Activated T-cell treated with anti-CD3 and anti-CD28 coated beads, Interleukin-2, amount 50 U/mL, for 24 hours (primary cell): ENCODE results near the gene RUBCN.

Source experiments
- DNase-seq: peaks from one replicate; pipeline ENCODE4 v3.0.0-alpha.2; 2020
- H3K27ac Mint-ChIP-seq: 2 replicates; pipeline ENCODE4 v1.8.0; 2020; ENCODE audit warnings: mild to moderate bottlenecking, mixed read lengths
- H3K27me3 Mint-ChIP-seq: 2 replicates; pipeline ENCODE4 v1.8.0; 2020; ENCODE audit warnings: mixed read lengths
- H3K36me3 Mint-ChIP-seq: 2 replicates; pipeline ENCODE4 v1.8.0; 2020; ENCODE audit warnings: low read depth, mixed read lengths
- H3K4me1 Mint-ChIP-seq: 2 replicates; pipeline ENCODE4 v1.8.0; 2020; ENCODE audit warnings: low read depth, mixed read lengths
- H3K4me3 Mint-ChIP-seq: 2 replicates; pipeline ENCODE4 v1.8.0; 2020; ENCODE audit warnings: mild to moderate bottlenecking, moderate library complexity, mixed read lengths
- H3K9me3 Mint-ChIP-seq: 2 replicates; pipeline ENCODE4 v1.8.0; 2020; ENCODE audit warnings: mixed read lengths

The RUBCN gene

GRCh38 chr3:197736491-197737318, at the start of gene RUBCN:
Gene RUBCN (minus strand): TSS chr3:197736904. CDS start chr3:197736719, 185 bp downstream.
- peaks cover 37% of the 10 kb centered on the region for H3K4me1 Mint-ChIP-seq
- peak within 1 kb of the TSS; percentile 96 for H3K27ac Mint-ChIP-seq
- peak within 1 kb of the TSS; percentile 89 for H3K4me3 Mint-ChIP-seq

GRCh38 chr3:197784019-197784585, 47.4 kb upstream of the RUBCN start:
- DNase-seq: no peak
- peak overlapping the region; percentile 76 for H3K27ac Mint-ChIP-seq
- H3K36me3 Mint-ChIP-seq: peaks cover 36% of the 10 kb centered on the region
- no peak overlapping the region for H3K4me3 Mint-ChIP-seq
- H3K4me1 Mint-ChIP-seq: peaks cover 12% of the 10 kb centered on the region
- no peaks in the 10 kb centered on the region for H3K9me3 Mint-ChIP-seq
- H3K27me3 Mint-ChIP-seq: no peaks in the 10 kb centered on the region

More at GRCh38 chr3:197736491-197737318, at the start of gene RUBCN:
- H3K27me3 Mint-ChIP-seq: no peaks in the 10 kb centered on the region
- peak; percentile 94 for DNase-seq
- H3K36me3 Mint-ChIP-seq: peaks cover 20% of the 10 kb centered on the region
- no peaks in the 10 kb centered on the region for H3K9me3 Mint-ChIP-seq

GRCh38 chr3:197782230-197782629, 45.5 kb upstream of the RUBCN start:
- no peaks in the 10 kb centered on the region for H3K9me3 Mint-ChIP-seq
- DNase-seq: no peak
- peak overlapping the region; percentile 37 for H3K27ac Mint-ChIP-seq
- peaks cover 53% of the 10 kb centered on the region for H3K36me3 Mint-ChIP-seq
- no peaks in the 10 kb centered on the region for H3K27me3 Mint-ChIP-seq
- H3K4me1 Mint-ChIP-seq: peaks cover 7% of the 10 kb centered on the region
- H3K4me3 Mint-ChIP-seq: no peak overlapping the region

- H3K36me3 Mint-ChIP-seq: peaks cover 80% of the 10 kb centered on the region
- no peak for DNase-seq
Observed at GRCh38 chr3:197775317-197775716, 38.6 kb upstream of the RUBCN start.

GRCh38 chr3:197761784-197762183, 25.1 kb upstream of the RUBCN start:
- Mint-ChIP-seq H3K36me3 (peaks cover 26% of the 10 kb centered on the region), H3K4me3 (no peak overlapping the region), H3K4me1 (no peaks in the 10 kb centered on the region), H3K9me3 (no peaks in the 10 kb centered on the region), H3K27me3 (no peaks in the 10 kb centered on the region), H3K27ac (no peak overlapping the region)
- DNase-seq: no peak

More at GRCh38 chr3:197775317-197775716, 38.6 kb upstream of the RUBCN start:
- Mint-ChIP-seq H3K4me3 (no peak overlapping the region), H3K27ac (no peak overlapping the region), H3K27me3 (no peaks in the 10 kb centered on the region), H3K4me1 (no peaks in the 10 kb centered on the region), H3K9me3 (no peaks in the 10 kb centered on the region)

- peaks cover 17% of the 10 kb centered on the region for H3K36me3 Mint-ChIP-seq
- no peaks in the 10 kb centered on the region for H3K27me3 Mint-ChIP-seq
Observed at GRCh38 chr3:197758512-197758911, 21.8 kb upstream of the RUBCN start.

GRCh38 chr3:197756704-197757103, 20.0 kb upstream of the RUBCN start:
- H3K9me3 Mint-ChIP-seq: no peaks in the 10 kb centered on the region
- peaks cover 12% of the 10 kb centered on the region for H3K36me3 Mint-ChIP-seq
- peaks cover 32% of the 10 kb centered on the region for H3K4me1 Mint-ChIP-seq

More at GRCh38 chr3:197758512-197758911, 21.8 kb upstream of the RUBCN start:
- Mint-ChIP-seq H3K9me3 (no peaks in the 10 kb centered on the region), H3K4me1 (peaks cover 17% of the 10 kb centered on the region), H3K27ac (no peak overlapping the region), H3K4me3 (no peak overlapping the region)
- no peak for DNase-seq

GRCh38 chr3:197753263-197753662, 16.6 kb upstream of the RUBCN start:
- peaks cover 52% of the 10 kb centered on the region for H3K4me1 Mint-ChIP-seq
- no peaks in the 10 kb centered on the region for H3K9me3 Mint-ChIP-seq
- H3K36me3 Mint-ChIP-seq: peaks cover 25% of the 10 kb centered on the region
- DNase-seq: no peak
- no peak overlapping the region for H3K4me3 Mint-ChIP-seq
- H3K27me3 Mint-ChIP-seq: no peaks in the 10 kb centered on the region
- peak overlapping the region; percentile 55 for H3K27ac Mint-ChIP-seq

More at GRCh38 chr3:197756704-197757103, 20.0 kb upstream of the RUBCN start:
- Mint-ChIP-seq H3K27ac (no peak overlapping the region), H3K4me3 (no peak overlapping the region), H3K27me3 (no peaks in the 10 kb centered on the region)
- no peak for DNase-seq

GRCh38 chr3:197752107-197752506, 15.4 kb upstream of the RUBCN start:
- H3K9me3 Mint-ChIP-seq: no peaks in the 10 kb centered on the region
- H3K36me3 Mint-ChIP-seq: peaks cover 21% of the 10 kb centered on the region
- no peaks in the 10 kb centered on the region for H3K27me3 Mint-ChIP-seq
- peaks cover 52% of the 10 kb centered on the region for H3K4me1 Mint-ChIP-seq
- H3K27ac Mint-ChIP-seq: peak overlapping the region; percentile 84
- peak overlapping the region; percentile 75 for H3K4me3 Mint-ChIP-seq
- no peak for DNase-seq

- Mint-ChIP-seq H3K4me3 (peak overlapping the region; percentile 88), H3K27ac (peak overlapping the region; percentile 95), H3K27me3 (no peaks in the 10 kb centered on the region), H3K9me3 (no peaks in the 10 kb centered on the region), H3K36me3 (peaks cover 14% of the 10 kb centered on the region), H3K4me1 (peaks cover 48% of the 10 kb centered on the region)
- peak; percentile 60 for DNase-seq
Observed at GRCh38 chr3:197750858-197751737, 14.4 kb upstream of the RUBCN start.

- peak; percentile 70 for DNase-seq
- Mint-ChIP-seq H3K4me1 (peaks cover 45% of the 10 kb centered on the region), H3K27me3 (no peaks in the 10 kb centered on the region), H3K9me3 (no peaks in the 10 kb centered on the region), H3K36me3 (peaks cover 12% of the 10 kb centered on the region), H3K4me3 (peak overlapping the region; percentile 88), H3K27ac (peak overlapping the region; percentile 95)
Observed at GRCh38 chr3:197750396-197750831, 13.7 kb upstream of the RUBCN start.

GRCh38 chr3:197749601-197750395, 13.1 kb upstream of the RUBCN start, which contains the start of gene FYTTD1:
Gene FYTTD1 (plus strand): TSS chr3:197749883. CDS start chr3:197749972, 89 bp downstream.
- H3K4me3 Mint-ChIP-seq: peak within 1 kb of the TSS; percentile 88
- DNase-seq: peak; percentile 92
- peaks cover 12% of the 10 kb centered on the region for H3K36me3 Mint-ChIP-seq
- peaks cover 42% of the 10 kb centered on the region for H3K4me1 Mint-ChIP-seq
- H3K27me3 Mint-ChIP-seq: no peaks in the 10 kb centered on the region
- no peaks in the 10 kb centered on the region for H3K9me3 Mint-ChIP-seq
- peak within 1 kb of the TSS; percentile 95 for H3K27ac Mint-ChIP-seq

GRCh38 chr3:197749315-197749600, 12.6 kb upstream of the RUBCN start:
- H3K36me3 Mint-ChIP-seq: peaks cover 12% of the 10 kb centered on the region
- peak overlapping the region; percentile 88 for H3K4me3 Mint-ChIP-seq
- H3K4me1 Mint-ChIP-seq: peaks cover 40% of the 10 kb centered on the region
- H3K27me3 Mint-ChIP-seq: no peaks in the 10 kb centered on the region
- H3K27ac Mint-ChIP-seq: peak overlapping the region; percentile 93
- DNase-seq: no peak
- H3K9me3 Mint-ChIP-seq: no peaks in the 10 kb centered on the region
